Measurements from ENCODE around the gene ANXA2R. TPM values are rescaled to one million over a fixed set of nuclear protein-coding genes. Genes with fewer than 3 reads are reported as not detected.

The ANXA2R gene
- total and polyA plus RNA-seq, 9 of the 15 experiments (the other 6 are each of a cell fraction or from before 2014, with no cell fraction given) = 2.1 to 4.8 (median 3.4) TPM

DNA sequence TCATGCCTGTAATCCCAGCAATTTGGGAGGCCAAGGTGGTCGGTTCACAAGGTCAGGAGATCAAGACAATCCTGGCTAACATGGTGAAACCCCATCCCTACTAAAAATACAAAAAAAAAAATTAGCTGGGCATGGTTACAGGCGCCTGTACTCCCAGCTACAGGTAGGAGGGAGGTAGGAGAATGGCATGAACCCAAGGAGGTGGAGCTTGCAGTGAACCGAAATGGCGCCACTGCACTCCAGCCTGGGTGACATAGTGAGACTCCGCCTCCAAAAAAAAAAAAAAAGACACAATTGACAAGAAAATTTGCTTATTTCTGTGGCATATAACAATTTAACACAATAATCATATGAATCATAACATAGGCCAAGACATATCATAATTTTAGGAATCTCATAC lies 45.3 kb upstream of the ANXA2R start:
- DNase-seq (ENCODE audit: extremely low read depth in 1 of 4, low spot score in 3 of 4) (no peak), ATAC-seq (no peak), FAIRE-seq (no peak)
- Histone ChIP-seq H2AFZ (ENCODE audit: low read depth, low read length) (no peak overlapping the region), H3K4me3 (no peak overlapping the region), H3K27ac (ENCODE audit: extremely low read depth, low read depth, low read length) (no peak overlapping the region), H4K20me1 (replicated peaks; ENCODE audit: control insufficient read depth, insufficient read depth, low read length) (no peaks in the 10 kb centered on the region), H3K9me1 (ENCODE audit: control insufficient read depth, insufficient read depth, low read length) (no peaks in the 10 kb centered on the region), H3K79me2 (ENCODE audit: control insufficient read depth, insufficient read depth, low read length) (no peaks in the 10 kb centered on the region), H3K9me3 (replicated peaks; ENCODE audit: control insufficient read depth, insufficient read depth, low read depth, low read length) (peaks cover 6% of the 10 kb centered on the region), H3K9ac (ENCODE audit: insufficient read depth in 1 of 2, low read depth in 2 of 2, low read length in 2 of 2) (no peak overlapping the region), H3K27me3 (ENCODE audit: control insufficient read depth in 2 of 2, insufficient read depth in 2 of 2, low read length in 2 of 2) (no peaks in the 10 kb centered on the region), H3K36me3 (ENCODE audit: control insufficient read depth, insufficient read depth, low read length) (peaks cover 6% of the 10 kb centered on the region; the same call in 2 of the 3 replicates), H3K4me2 (ENCODE audit: insufficient read depth, low read length) (no peak overlapping the region), H3K4me1 (replicated peaks in 1 of 2; ENCODE audit: control insufficient read depth in 2 of 2, insufficient read depth in 2 of 2, low read length in 2 of 2) (peaks cover 0 to 20% of the 10 kb centered on the region in 2 experiments; a peak in 2 of 5 replicates)
- 82% methylated on average over 5 of the region's 5 CpGs for WGBS (ENCODE audit: insufficient coverage, low coverage, missing lambda C conversion rate)
- intact Hi-C loops (cut with micrococcal nuclease) = no loop called here
- ChIA-PET POLR2A (interaction anchor here (1.2 kb wide), 1 partner anchor 10 kb away, joined by 3 read pairs; no protein-coding TSS in a partner anchor), CTCF (ENCODE audit: low intra/inter-chr PET ratio) (no interaction called here)
- in situ Hi-C loops (cut with MboI) = no loop called here
- BruUV-seq (replicated peaks) = no TSS peak
- no peak for TF ChIP-seq KAT7 (CRISPR knock-in tag; IDR thresholded peaks at IDR 0.05; ENCODE audit: borderline replicate concordance)
- TF ChIP-seq, protein P1, sequence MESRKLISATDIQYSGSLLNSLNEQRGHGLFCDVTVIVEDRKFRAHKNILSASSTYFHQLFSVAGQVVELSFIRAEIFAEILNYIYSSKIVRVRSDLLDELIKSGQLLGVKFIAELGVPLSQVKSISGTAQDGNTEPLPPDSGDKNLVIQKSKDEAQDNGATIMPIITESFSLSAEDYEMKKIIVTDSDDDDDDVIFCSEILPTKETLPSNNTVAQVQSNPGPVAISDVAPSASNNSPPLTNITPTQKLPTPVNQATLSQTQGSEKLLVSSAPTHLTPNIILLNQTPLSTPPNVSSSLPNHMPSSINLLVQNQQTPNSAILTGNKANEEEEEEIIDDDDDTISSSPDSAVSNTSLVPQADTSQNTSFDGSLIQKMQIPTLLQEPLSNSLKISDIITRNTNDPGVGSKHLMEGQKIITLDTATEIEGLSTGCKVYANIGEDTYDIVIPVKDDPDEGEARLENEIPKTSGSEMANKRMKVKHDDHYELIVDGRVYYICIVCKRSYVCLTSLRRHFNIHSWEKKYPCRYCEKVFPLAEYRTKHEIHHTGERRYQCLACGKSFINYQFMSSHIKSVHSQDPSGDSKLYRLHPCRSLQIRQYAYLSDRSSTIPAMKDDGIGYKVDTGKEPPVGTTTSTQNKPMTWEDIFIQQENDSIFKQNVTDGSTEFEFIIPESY (CRISPR knock-in tag; IDR thresholded peaks at IDR 0.05) = peak; percentile 86
- 0 out of 2 replicates have a peak, but pooled peaks have one; percentile 4 for TF ChIP-seq ZNF384 (IDR thresholded peaks at IDR 0.05; ENCODE audit: low read depth, low read length)

Measured in K562 (cell line).